HepG2 (cell line): Measurements from ENCODE around the gene AGPAT2. TPM values are rescaled to one million over a fixed set of nuclear protein-coding genes. Genes with fewer than 3 reads are reported as not detected.

ENCODE experiments used
- ATAC-seq: fragments of 200-7000 bp; cut with Tn5 transposase; 3 replicates; pipeline ENCODE4 v1.9.1; 2020; ENCODE audit warnings: mild to moderate bottlenecking, moderate library complexity
- BruUV-seq: library from RNA; stranded (reverse); fragments of 400-500 nt; replicated peaks from 2 replicates; lab custom pipeline; 2021; lab: Mats Ljungman, UMichigan
- CTCF ChIA-PET: fragments of 300-600 bp; formaldehyde crosslinking; extraction: SDS; loops from one replicate; lab custom pipeline; 2021; ENCODE audit warnings: low total read pairs, inconsistent platforms, low intra/inter-chr PET ratio; lab: Yijun Ruan, JAX
- POLR2A ChIA-PET: fragments of 350-600 bp; sonication (Branson Sonifier 250); formaldehyde crosslinking; loops from one replicate; lab custom pipeline; 2020; ENCODE audit warnings: antibody characterized with exemption, inconsistent platforms; lab: Yijun Ruan, JAX
- DNase-seq: peaks from one replicate; pipeline ENCODE4 v3.0.0-alpha.2; 2015; ENCODE audit warnings: low spot score
- FAIRE-seq: peaks from 3 replicates; lab custom pipeline; 2011; peaks lifted over from hg19 to GRCh38; lab: Jason Lieb, UNC
- H2AFZ ChIP-seq: one replicate; pipeline ENCODE4 v1.6.1; 2011; ENCODE audit warnings: low read length, inconsistent platforms
- H3K27ac ChIP-seq: fragments of 300-600 bp; 3 replicates; pipeline ENCODE4 v1.8.0; 2011; ENCODE audit warnings: mixed run types, mild to moderate bottlenecking, mixed read lengths, low read length, inconsistent platforms; ENCODE audit not compliant: insufficient read depth; ENCODE audit errors: extremely low read length
- H3K27me3 ChIP-seq, 2 experiments: fragments of 200-600 bp in 1 of 2; 2 replicates in 1 of 2; 3 replicates in 1 of 2; pipeline versions ENCODE4 v1.6.0 to v1.8.0; 2011; ENCODE audit warnings: low read length in 2 of 2, mild to moderate bottlenecking in 2 of 2, moderate library complexity in 2 of 2, inconsistent platforms in 1 of 2; ENCODE audit not compliant: insufficient read depth in 2 of 2, control insufficient read depth in 1 of 2
- H3K36me3 ChIP-seq, 2 experiments: fragments of 200-600 bp in 1 of 2; replicated peaks in 1 of 2; 2 replicates in 1 of 2; 3 replicates in 1 of 2; pipeline versions ENCODE4 v1.5.1 to v1.8.0; 2011; ENCODE audit warnings: low read length in 2 of 2, inconsistent platforms in 1 of 2; ENCODE audit not compliant: insufficient read depth in 2 of 2, control insufficient read depth in 1 of 2
- H3K4me1 ChIP-seq: 2 replicates; pipeline ENCODE4 v1.5.1; 2012; ENCODE audit warnings: low read length, inconsistent platforms; ENCODE audit not compliant: insufficient read depth
- H3K4me2 ChIP-seq: 2 replicates; pipeline ENCODE4 v1.6.0; 2011; ENCODE audit warnings: low read depth, low read length, inconsistent platforms
- H3K4me3 ChIP-seq, 3 experiments: fragments of 200-600 bp in 1 of 3; sonication (generic), shearing (Covaris generic) in 1 of 3; replicated peaks in 1 of 3; 2 replicates each; pipeline ENCODE4 v1.5.1; 2011 to 2016; ENCODE audit warnings: low read length in 3 of 3, inconsistent platforms in 2 of 3, low read depth in 2 of 3, mild to moderate bottlenecking in 2 of 3, control low read depth in 1 of 3, mixed read lengths in 1 of 3; ENCODE audit not compliant: insufficient read depth in 1 of 3
- H3K79me2 ChIP-seq: one replicate; pipeline ENCODE4 v1.6.1; 2011; ENCODE audit warnings: low read length, inconsistent platforms; ENCODE audit not compliant: insufficient read depth
- H3K9ac ChIP-seq: 2 replicates; pipeline ENCODE4 v1.6.0; 2011; ENCODE audit warnings: mild to moderate bottlenecking, low read depth, low read length, inconsistent platforms; ENCODE audit not compliant: insufficient read depth
- H3K9me3 ChIP-seq: 2 replicates; pipeline ENCODE4 v1.5.1; 2012; ENCODE audit warnings: mild to moderate bottlenecking, low read length
- H4K20me1 ChIP-seq: 2 replicates; pipeline ENCODE4 v1.6.0; 2011; ENCODE audit warnings: inconsistent platforms, mild to moderate bottlenecking, low read length, moderate library complexity; ENCODE audit not compliant: insufficient read depth
- EHMT2 ChIP-seq: fragments of 200-600 bp; sonication (generic); IDR thresholded peaks from 2 replicates; pipeline ENCODE4 v1.7.0; 2017; ENCODE audit warnings: antibody characterized with exemption, low read depth, low read length, borderline replicate concordance
- FOXC1 ChIP-seq: sonication (generic); formaldehyde crosslinking; IDR thresholded peaks from 2 replicates; pipeline ENCODE4 v1.8.0; 2022; ENCODE audit warnings: mild to moderate bottlenecking, missing genetic modification reagents, borderline replicate concordance
- ISX ChIP-seq: sonication (generic); formaldehyde crosslinking; conservative IDR thresholded peaks from 2 replicates; pipeline ENCODE4 v1.5.0; 2020; ENCODE audit warnings: missing genetic modification reagents
- KAT2B ChIP-seq: fragments of 150-350 bp; IDR thresholded peaks from 2 replicates; pipeline ENCODE4 v1.6.1; 2014; ENCODE audit warnings: low read depth, low read length, borderline replicate concordance
- MED13 ChIP-seq: sonication (generic); formaldehyde crosslinking; IDR thresholded peaks from 2 replicates; pipeline ENCODE4 v1.5.0; 2020; ENCODE audit warnings: missing genetic modification reagents
- SALL2 ChIP-seq: sonication (generic); formaldehyde crosslinking; IDR thresholded peaks from 2 replicates; pipeline ENCODE4 v1.8.1; 2023; ENCODE audit warnings: mild to moderate bottlenecking, missing genetic modification reagents, inconsistent platforms
- SAP130 ChIP-seq: IDR thresholded peaks from 2 replicates; pipeline ENCODE4 v1.6.1; 2016; ENCODE audit warnings: low read depth
- SMAD9 ChIP-seq: sonication (generic); formaldehyde crosslinking; IDR thresholded peaks from 2 replicates; pipeline ENCODE4 v1.5.1; 2020; ENCODE audit warnings: mild to moderate bottlenecking, missing genetic modification reagents
- SMARCE1 ChIP-seq: fragments of 450-650 bp; IDR thresholded peaks from 2 replicates; pipeline ENCODE4 v1.6.1; 2017; ENCODE audit warnings: borderline replicate concordance
- TGIF2 ChIP-seq: IDR thresholded peaks from 2 replicates; pipeline ENCODE4 v1.6.1; 2016; ENCODE audit warnings: control low read depth, missing compliant biosample characterization
- TRIM24 ChIP-seq: sonication (generic); formaldehyde crosslinking; IDR thresholded peaks from 2 replicates; pipeline ENCODE4 v1.8.0; 2022; ENCODE audit warnings: mild to moderate bottlenecking, missing genetic modification reagents
- ZBTB25 ChIP-seq: IDR thresholded peaks from 2 replicates; pipeline ENCODE4 v1.6.1; 2018; ENCODE audit warnings: missing genetic modification reagents
- ZC3H4 ChIP-seq: sonication (generic); formaldehyde crosslinking; IDR thresholded peaks from 2 replicates; pipeline ENCODE4 v1.4.0; 2020; ENCODE audit warnings: missing genetic modification reagents, borderline replicate concordance
- ZFP82 ChIP-seq: sonication (generic); formaldehyde crosslinking; IDR thresholded peaks from 2 replicates; pipeline ENCODE4 v1.5.1; 2020; ENCODE audit warnings: mild to moderate bottlenecking, missing genetic modification reagents, borderline replicate concordance
- ZNF510 ChIP-seq: sonication (generic); formaldehyde crosslinking; IDR thresholded peaks from 2 replicates; pipeline ENCODE4 v1.4.0; 2020; ENCODE audit warnings: low read depth, mild to moderate bottlenecking, missing genetic modification reagents
- ZSCAN25 ChIP-seq: sonication (generic); formaldehyde crosslinking; IDR thresholded peaks from 2 replicates; pipeline ENCODE4 v1.8.0; 2022; ENCODE audit warnings: mild to moderate bottlenecking, missing genetic modification reagents
- WGBS: methylation state at CpG from one replicate; pipeline ENCODE4 v1.1.6; 2017; ENCODE audit warnings: low lambda C conversion rate; 5-methylcytosine and 5-hydroxymethylcytosine counted together
- in situ Hi-C: cut with HindIII; loops from 2 replicates; pipeline ENCODE4 v1.10.0; 2017; ENCODE audit warnings: low pct_unique_long_range_greater_than_20kb; ENCODE audit not compliant: extremely low pct_ligation_motif_present
- intact Hi-C: fragments of 100-400 bp; cut with micrococcal nuclease; formaldehyde crosslinking; loops from one replicate; pipeline ENCODE4 v1.10.0; 2022; ENCODE audit not compliant: unreplicated experiment
- polyA plus RNA-seq, 8 experiments: library from polyadenylated mRNA; depleted of rRNA in 3 of 8; stranded (reverse) in 7 of 8; unstranded in 1 of 8; fragments of >200 nt; fragmentation: Illumina TruSeq in 4 of 8; extraction: Trizol in 4 of 8; gene quantifications; 2 replicates each; pipeline versions ENCODE4 v1.2.1 to v1.2.3, GENCODE V29; 2011 to 2016; ENCODE audit warnings: low read depth in 4 of 8, missing spikeins in 1 of 8, mixed read lengths in 1 of 8; ENCODE audit not compliant: insufficient read depth in 1 of 8
- total RNA-seq, 5 experiments: library from RNA; depleted of rRNA; stranded (reverse); fragments of >200 nt; fragmentation: Illumina TruSeq; extraction: Trizol; gene quantifications; 2 replicates each; pipeline ENCODE4 v1.2.3, GENCODE V29; 2016; ENCODE audit warnings: low read depth in 1 of 5
- TF ChIP-seq, protein P1 (sequence below): sonication (generic); formaldehyde crosslinking; IDR thresholded peaks from 2 replicates; pipeline ENCODE4 v1.5.1; 2020; ENCODE audit warnings: missing genetic modification reagents, mild to moderate bottlenecking, borderline replicate concordance

AGPAT2 gene
- total and polyA plus RNA-seq, 2 of the 13 experiments (the other 11 are each of a cell fraction or from before 2014, with no cell fraction given) = 3.9 to 25.8 TPM

- intact Hi-C loops (no loop called here), in situ Hi-C loops (no loop called here)
- Histone ChIP-seq H3K9ac (no peak overlapping the region), H3K4me3 (no peak overlapping the region), H3K27ac (no peak overlapping the region), H3K4me2 (no peak overlapping the region), H3K9me3 (no peaks in the 10 kb centered on the region), H3K79me2 (no peaks in the 10 kb centered on the region), H4K20me1 (no peaks in the 10 kb centered on the region; the same call in 1 of the 2 replicates), H3K4me1 (peaks cover 60% of the 10 kb centered on the region), H3K27me3 (0 out of 5 replicates have a peak, but pooled peaks cover 0 to 4% of the 10 kb centered on the region in 2 experiments), H2AFZ (no peak overlapping the region), H3K36me3 (no peaks in the 10 kb centered on the region)
- DNase-seq (peak; percentile 43), ATAC-seq (no peak), FAIRE-seq (no peak)
- TF ChIP-seq, protein P1, sequence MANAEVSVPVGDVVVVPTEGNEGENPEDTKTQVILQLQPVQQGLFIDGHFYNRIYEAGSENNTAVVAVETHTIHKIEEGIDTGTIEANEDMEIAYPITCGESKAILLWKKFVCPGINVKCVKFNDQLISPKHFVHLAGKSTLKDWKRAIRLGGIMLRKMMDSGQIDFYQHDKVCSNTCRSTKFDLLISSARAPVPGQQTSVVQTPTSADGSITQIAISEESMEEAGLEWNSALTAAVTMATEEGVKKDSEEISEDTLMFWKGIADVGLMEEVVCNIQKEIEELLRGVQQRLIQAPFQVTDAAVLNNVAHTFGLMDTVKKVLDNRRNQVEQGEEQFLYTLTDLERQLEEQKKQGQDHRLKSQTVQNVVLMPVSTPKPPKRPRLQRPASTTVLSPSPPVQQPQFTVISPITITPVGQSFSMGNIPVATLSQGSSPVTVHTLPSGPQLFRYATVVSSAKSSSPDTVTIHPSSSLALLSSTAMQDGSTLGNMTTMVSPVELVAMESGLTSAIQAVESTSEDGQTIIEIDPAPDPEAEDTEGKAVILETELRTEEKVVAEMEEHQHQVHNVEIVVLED (CRISPR knock-in tag) = no peak
- TF ChIP-seq MED13 (no peak), SMAD9 (no peak), TGIF2 (CRISPR knock-in tag) (0 out of 2 replicates have a peak, but pooled peaks have one; percentile 62), ZC3H4 (no peak), SALL2 (CRISPR knock-in tag) (no peak), ZFP82 (no peak), ZBTB25 (CRISPR knock-in tag) (no peak), FOXC1 (CRISPR knock-in tag) (no peak), EHMT2 (no peak), SAP130 (CRISPR knock-in tag) (peak; percentile 30; the same call in 1 of the 2 replicates), KAT2B (no peak), TRIM24 (CRISPR knock-in tag) (no peak), ISX (CRISPR knock-in tag) (no peak), ZSCAN25 (CRISPR knock-in tag) (no peak), SMARCE1 (no peak), ZNF510 (CRISPR knock-in tag) (no peak)
- WGBS = 45% methylated on average over 6 of the region's 6 CpGs
- ChIA-PET CTCF (no interaction called here), POLR2A (no interaction called here)
- no TSS peak for BruUV-seq
Observed at GRCh38 chr9:136678624-136679023, 8.6 kb downstream of the AGPAT2 start.
